GM18873 (cell line): ENCODE measurements around the gene GRAMD4.

ENCODE experiments used
- ATAC-seq: cut with Tn5 transposase; IDR thresholded peaks from one replicate; pipeline ENCODE4 v1.9.1; 2021; ENCODE audit warnings: mild to moderate bottlenecking, moderate library complexity, moderate number of reproducible peaks; ENCODE audit not compliant: unreplicated experiment, low FRiP score

Gene GRAMD4, protein sequence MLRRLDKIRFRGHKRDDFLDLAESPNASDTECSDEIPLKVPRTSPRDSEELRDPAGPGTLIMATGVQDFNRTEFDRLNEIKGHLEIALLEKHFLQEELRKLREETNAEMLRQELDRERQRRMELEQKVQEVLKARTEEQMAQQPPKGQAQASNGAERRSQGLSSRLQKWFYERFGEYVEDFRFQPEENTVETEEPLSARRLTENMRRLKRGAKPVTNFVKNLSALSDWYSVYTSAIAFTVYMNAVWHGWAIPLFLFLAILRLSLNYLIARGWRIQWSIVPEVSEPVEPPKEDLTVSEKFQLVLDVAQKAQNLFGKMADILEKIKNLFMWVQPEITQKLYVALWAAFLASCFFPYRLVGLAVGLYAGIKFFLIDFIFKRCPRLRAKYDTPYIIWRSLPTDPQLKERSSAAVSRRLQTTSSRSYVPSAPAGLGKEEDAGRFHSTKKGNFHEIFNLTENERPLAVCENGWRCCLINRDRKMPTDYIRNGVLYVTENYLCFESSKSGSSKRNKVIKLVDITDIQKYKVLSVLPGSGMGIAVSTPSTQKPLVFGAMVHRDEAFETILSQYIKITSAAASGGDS

DNA sequence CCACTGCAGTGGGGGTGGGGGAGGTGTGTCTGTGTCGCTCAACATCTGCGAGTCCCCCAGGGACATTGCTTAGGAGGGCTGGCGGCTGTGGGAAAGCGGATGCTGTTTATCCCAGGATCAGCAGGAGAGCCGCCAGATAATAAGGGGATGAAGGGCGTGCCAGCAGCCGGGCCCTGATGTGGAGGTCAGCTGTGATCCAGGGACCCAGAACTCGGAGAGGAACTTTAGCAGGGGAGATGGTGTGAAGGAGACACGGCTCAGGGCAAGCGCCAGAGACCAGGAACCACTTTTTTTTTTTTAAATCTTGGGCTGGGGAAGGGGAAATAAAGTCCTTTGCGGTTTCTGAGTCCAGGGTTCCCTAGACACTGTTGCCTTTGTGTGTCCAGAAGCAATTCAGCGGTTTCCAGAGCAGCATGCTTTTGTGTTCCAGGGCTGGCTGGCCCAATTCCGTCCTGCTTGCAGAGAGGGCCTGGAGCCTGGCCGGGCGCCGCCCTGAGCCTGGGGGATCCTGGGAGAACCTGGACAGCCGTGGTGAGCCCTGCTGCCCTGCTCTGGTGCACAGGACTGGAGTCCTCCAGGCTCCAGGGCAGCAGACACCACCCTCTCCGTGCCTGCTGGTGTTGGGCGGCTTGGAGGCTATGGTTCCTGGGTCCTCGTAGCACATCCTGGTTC, at the start of gene GRAMD4:
Gene GRAMD4 (plus strand): TSS at position 557 of the 672 bp plus-strand sequence. CDS start 6,414 bp downstream, outside the sequence.
- ATAC-seq, result no peak

DNA sequence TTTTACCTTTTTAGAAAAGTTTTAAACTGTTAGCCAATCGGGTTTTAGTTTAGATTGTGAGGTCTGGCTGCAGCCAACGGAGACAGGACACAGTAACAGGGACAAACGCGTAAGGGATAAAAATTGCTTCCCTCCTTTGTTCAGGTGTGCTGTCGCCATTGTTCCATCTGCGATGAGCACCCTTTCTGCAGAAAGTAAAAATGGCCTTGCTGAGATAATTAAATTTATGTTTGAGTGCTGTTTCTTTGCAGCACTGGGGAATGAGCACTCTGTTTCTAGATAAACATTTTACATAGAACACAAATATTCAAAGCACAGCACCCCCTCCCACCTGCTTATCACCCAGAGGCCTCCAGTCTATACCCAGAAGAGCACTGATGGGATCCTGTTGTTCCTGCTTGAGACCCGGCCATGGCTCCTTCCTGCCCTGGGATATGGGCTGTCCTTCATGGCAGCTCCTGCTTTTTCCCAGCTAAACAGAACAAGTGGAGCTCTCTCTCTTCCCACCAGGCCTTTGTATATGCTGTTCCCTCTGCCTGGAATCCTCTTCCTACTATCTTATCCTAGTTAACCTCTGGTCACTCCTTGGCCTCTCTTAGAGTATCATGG, 48.4 kb upstream of the GRAMD4 start:
- ATAC-seq, result no peak

DNA sequence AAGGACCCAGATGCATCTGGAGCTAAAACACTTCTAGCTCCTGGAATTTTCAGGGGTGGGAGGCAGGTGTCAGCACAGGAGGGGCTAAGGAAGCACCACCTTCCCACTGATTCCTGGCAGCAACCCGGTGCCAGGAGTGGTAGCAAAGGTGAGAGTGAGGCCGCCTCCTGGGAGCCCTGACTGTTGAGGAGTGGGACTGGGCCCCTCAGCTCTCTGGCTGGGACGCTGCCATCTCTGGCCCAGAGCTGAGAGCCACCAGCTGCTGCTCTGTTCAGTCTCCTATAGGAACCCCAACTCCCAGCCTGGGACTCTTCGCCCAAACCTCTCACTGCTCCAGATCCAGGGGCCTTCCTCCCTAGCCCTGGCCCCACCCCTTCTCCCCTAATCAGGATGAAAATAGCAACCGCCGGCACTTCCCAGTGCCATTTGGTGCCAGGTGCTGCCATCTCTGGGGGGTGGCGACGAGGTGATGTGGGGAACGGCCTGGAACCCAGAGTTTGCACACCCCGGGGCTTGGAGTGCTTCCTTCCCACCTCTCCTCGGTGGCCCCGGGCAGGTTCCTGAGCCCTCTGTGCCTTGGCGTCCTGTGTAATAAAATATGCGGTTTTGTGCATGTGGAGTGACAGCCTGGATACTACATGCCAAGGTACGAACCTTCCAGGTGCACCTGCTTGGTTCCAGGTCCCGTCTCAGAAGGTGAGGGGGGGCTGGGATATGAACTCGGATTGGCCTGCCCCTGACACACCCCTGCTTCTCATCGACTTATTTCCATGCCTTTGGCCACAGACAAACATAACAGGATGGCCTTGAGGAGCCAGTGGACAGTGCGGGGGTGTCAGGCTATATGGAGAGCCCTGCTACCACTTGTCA, 47.0 kb upstream of the GRAMD4 start:
- ATAC-seq, result no peak

DNA sequence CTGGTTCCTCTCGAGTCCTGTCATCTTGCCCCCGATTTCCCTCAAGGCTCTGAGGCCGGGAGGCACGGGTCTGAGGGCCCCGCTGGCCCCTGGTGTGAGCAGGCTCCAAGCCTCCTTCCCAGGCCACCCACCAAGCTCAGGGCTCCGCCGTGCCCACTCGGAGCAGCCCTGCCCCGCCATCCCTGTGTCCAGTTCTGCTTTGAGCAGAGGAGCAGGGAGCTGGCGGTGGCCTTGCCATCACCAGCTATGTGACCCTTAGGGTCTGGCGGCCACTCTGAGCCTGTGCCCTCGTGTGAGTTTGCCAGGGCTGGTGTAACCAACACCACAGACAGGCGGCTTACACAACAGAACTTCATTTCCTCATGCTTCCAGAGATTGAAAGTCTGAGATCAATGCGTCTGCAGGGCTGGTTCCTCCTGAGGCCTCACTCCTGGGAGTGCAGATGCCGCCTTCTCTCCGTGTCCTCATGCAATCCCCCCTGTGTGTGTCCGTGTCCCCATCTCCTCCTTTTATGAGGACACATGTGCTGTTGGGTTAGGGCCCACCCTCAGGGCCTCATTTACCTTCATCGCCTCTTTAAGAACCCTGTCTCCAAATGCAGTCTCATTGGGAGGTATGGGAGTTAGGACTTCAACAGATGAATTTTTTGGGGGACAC, 46.3 kb upstream of the GRAMD4 start:
- ATAC-seq, result no peak

DNA sequence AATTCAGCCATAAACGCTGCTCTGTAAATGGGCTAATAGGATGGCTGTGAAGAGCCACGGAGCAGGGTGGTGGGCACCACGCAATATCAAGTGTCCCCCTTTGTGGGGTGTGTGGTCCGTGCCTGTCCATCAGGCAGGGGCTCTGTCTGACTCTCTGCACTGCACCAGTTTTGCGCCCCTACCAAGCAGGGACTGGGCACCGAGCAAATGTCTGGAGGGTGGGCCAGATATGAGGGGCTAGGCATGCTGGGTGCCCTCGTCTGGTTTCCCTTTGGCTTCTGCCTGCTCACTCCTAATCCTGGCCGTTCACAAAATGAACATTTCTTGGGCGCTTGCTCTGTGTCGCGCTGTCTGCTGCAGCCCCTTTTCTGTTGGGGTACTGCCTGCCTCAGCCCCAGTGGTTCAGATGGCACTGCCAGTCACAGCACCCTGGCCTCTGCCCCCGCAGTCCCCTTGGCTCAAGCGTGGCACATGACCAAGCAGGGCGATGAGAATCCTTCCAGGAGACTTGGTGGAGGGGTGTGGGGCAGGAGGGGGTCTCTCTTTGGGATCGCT, 45.7 kb upstream of the GRAMD4 start:
- no peak for ATAC-seq

DNA sequence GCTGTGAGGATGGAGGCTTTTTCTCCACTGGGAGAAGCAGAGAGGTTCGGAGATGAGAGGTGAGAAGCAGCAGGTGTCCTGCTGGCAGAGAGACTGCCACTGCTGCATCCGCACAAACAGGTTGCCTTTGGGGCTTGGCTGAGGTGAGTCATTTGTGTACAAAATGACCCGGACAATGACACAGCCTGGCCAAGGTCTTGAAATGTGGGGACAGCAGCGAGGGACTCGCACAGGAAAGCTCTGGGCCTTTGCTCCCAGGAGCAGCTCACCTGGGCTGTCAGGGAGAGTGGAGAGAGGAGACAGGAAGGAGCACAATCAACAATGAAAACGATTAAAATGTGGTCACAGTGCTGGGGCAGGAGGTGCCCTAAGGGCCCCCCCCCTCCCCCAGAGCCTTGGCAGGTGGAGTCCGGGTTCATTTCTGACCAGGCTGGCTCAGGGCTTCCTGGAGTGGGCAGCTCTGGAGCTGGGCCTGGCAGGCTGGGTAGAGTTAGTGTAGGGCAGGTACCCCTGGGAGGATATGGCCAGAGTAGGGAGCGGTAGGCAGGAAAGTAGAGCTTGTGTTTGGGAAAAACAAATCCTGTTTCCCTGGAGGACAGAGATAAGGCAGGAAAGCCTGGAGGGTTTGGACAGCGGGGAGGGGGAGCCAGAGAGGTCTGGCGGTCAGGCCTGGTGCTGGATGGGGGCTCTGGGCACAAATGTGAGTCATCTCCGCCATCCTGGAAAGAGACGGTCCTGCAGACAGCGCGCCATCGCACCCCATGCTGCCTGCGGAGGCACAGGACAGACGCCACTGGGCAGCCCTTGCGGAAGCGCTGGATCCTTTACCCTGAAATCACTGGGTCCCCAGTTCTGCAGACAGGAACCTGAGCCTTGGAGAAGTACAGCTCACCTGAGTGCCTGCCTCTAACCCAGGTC, 44.9 kb upstream of the GRAMD4 start:
- ATAC-seq, result no peak

DNA sequence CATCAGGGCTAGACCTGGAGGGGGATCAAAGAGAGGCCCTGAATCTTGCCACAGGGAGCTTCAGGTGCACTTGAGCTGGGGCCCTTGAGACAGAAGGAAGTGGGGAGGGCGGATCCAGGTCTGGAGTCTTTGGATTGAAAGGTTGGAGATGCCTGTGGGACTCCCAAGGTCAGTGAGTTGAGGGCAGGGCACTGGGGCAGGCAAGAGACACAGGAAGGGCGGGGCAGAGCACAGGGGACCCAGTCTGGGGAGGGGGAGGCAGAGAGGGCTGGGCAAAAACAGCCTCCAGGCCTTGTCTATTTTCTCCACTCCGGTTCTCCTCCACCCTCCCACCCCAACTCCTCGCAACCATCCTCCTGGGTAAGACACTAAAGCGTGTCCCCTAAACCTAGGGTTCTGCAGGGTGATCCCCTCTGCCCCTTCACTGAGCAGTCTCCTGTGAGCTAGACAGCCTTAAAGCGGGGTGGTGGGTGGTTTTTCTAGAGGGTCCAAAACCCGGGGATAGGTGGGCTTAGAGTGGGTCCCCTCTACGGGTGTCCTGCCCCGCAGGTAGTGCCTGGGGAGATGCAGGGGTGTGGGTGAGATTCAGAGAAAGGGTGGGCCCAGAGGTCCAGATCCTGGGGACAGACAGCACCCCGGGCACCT, 44.2 kb upstream of the GRAMD4 start:
- ATAC-seq, result no peak

DNA sequence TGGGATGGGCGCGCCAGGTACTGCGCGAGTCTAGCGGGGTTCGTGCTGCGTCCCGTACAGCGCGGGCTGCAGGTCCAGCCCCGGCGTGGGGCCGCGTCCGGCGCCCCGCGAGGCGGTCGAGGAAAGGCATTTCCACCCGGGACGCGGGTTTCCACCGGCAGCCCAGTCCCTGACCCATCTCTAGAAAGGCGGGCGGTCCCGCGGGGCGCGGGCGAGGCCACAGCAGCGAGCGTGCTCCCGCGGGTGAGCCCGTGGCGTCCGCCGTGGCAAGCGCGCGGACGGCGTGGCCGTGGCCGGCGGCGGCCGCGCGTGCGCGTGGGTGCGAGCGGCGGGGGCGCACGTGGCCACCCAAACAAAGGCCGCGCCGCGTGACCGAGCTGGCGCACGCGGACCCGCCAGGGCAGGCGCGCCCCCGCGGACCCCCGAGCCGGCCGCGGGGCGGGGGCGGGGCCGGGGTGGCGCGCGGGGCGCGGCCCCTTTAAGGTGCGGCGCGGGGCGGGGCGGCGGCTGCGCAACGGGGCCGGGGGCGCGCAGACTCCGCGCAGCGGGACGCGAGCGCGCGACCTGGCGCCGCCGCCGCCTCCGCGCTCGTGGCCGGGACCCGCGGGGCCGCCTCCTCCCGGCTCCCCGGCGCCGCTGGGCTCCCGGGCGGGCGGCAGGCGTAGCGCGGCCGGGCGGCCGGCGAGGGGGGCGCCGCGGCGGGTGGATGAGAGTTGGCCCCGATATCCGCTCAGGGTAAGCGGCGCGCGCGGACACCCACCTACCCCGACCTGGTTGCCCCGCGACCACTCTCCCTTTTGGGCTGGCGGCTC, 43.4 kb upstream of the GRAMD4 start:
- ATAC-seq, result no peak

DNA sequence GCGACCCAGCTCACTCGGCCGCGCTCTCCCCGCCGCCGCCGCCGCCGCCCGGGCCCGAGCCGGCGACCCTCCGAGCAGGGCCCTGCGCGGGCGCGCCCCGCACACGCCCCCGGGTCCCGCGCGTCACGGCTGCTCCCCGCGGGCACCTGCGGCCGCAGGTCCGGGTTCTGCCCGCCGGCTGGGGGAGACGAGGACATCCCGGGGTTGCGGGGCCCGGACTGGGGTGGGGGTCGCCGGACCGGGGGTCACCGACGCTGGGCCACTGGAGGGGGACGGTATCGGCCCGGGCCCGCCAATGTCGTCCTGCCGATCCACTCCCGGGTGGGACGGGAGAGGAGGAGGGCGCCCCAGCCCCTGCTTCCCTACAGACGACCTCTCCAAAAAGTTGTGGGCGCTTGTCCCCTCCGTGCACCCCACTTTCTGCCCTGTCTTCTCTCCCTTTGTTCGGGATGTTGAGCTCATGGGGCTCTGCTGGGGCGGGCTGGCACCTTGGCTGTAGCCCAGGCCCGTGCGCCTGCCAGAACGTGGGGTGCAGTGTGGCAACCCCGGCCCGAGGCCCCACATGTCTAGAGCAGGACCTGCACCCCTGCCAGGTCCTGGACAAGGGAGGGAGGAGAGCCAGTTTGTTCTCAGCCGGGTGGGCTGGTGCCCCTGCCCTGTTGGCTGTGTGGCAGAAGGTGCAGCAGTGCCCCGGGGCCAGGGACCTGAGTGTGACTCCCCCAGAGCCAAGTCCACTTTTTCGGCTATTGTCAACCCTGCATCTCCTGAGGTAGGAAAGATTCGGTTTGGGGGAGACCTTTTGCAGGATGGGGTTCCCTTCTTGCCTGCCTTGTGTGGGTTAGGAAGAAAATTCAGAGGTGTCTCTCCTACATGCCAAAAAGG, 42.6 kb upstream of the GRAMD4 start:
- no peak for ATAC-seq

DNA sequence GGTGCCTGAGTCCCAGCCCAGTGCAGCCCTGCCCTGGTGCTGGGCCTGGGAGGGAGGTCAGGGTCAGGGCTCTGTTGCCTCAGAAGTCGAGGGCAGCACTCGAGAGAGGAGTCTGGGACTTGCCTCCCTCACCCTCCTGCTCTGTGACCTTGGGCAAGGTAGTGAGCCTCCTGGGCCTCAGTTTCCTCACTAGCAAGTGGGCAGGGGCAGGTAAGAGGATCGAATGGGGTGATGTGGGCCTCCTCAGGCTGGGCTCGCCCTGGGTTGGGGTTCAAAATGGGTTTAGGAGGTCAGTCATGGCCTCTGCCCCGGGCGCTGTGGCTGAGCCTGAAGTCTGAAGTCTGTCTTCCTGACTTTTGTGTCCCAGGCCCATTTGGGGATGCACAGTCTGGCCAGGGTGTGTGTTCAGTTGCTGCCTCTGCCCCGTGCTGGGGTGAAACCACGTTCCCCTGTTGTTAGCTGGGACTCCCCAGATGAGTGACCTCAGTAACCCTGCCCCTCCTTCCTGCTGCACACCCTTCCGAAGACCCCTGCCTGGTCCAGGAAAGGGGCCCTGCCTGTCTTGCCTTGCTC, 41.8 kb upstream of the GRAMD4 start:
- no peak for ATAC-seq

DNA sequence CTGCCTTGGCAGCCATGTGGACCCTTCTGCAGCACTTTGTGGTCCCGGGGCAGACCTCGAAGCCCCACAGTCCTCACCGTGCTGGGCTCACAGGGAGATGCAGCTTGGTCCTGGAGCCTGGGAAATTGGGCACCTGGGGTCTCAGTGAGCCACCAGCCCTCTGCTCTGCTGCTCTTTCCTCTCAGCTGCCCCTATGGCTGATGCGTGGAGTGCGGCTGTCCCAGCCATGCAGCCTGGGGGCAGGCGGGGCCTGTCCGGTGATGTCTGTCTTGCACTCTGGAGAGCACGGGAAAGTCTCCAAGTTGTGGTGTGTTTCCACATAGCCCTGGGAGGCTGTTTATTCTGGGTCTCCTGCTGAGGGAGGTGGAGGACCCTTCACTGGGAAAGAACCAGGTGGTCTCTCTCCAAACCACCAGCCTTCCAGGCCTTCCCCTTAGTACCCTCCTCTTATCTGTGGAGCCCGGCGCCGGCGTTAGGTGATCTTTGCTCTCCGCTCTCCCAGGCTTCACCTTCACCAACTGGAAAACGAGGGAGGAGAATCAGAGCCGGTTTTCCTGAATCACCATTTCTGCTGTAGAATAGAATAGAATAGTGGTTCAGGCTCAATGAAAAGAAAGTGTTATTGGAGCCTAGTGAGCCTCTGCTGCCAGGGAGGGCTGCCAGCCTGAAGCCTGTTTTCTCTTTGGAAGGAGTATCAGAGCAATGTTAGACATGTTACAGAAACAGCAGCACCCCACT, 41.2 kb upstream of the GRAMD4 start:
- ATAC-seq, result no peak

DNA sequence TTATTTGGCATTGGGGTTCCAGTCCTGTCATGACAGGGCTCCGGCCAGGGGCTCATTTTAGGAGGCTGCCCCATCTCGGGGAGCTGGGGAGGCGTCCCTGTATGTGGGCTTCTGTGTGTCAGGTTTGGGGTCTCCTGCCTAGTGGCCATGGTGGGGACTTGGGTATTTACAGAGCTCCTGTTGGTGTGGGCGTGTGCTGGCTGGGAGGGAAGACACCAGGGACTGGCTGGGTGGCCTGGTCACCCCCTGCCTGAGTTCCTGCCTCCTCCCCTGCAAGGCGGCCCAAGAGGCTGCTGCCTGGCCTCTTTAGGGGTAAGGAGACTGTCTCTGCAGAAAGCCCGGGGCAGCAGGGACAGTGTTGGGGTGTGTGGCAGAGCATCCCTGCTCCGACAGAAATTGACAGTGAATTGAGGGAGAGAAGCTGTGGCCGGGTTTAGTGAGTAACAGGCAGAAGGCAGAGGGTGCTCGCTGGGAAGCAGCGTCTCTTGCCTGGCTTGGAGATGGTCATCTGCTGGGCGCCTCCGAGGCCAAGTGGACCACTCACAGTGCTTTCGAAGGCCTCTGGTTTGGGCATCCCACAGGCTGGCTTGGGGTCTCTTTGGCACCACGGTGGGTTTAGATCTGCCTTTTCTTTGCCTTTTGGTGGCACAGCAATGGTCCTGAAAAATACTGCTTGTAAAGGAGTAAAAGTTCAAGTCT, 40.3 kb upstream of the GRAMD4 start:
- ATAC-seq, result no peak

DNA sequence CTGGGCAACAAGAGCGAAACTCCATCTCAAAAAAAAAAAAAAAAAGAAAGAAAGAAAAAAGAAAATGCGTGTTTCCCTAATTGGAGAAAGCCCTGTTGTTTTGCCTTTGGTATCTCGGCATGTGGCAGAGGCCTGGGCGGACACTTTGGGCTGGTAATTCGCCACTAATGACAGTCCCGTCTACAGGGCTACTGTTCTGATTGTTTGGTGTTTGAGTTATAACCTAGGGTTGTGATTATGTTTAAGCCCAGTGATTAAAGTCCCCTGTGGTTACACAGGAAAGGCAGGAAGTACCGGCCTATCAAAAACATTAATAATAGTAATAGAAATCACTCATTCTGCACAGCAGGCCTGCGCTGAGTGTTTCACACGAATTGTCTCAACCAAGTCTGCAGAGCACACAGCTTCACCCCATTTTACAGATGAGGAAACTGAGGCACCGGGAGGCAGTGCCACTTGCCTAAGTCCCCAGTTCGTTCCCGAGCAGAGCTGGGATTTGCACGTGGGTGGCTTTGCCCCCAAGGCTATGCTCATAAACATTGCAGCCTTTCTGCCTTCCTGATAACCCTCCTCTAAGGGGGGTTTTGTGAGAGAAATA, 39.1 kb upstream of the GRAMD4 start:
- no peak for ATAC-seq
